NB4 (cell line): Measurements from ENCODE around the gene ZNF423.

Experiments
- DNase-seq: peaks from one replicate; pipeline ENCODE4 v3.0.0; 2010; ENCODE audit warnings: low read depth
- H3K4me3 ChIP-seq: one replicate; pipeline ENCODE4 v1.5.1; 2011; ENCODE audit warnings: mild to moderate bottlenecking, low read depth, low read length, moderate library complexity
- CTCF ChIP-seq: IDR thresholded peaks from one replicate; pipeline ENCODE4 v1.5.1; 2012; ENCODE audit warnings: low read depth, low read length
- MAX ChIP-seq: IDR thresholded peaks from 2 replicates; pipeline ENCODE4 v1.6.1; 2011; ENCODE audit warnings: low read depth, low read length
- MYC ChIP-seq: IDR thresholded peaks from 2 replicates; pipeline ENCODE4 v1.6.1; 2011; ENCODE audit warnings: low read depth, low read length
- POLR2A ChIP-seq: IDR thresholded peaks from 2 replicates; pipeline ENCODE4 v1.6.1; 2011; ENCODE audit warnings: mild to moderate bottlenecking; ENCODE audit not compliant: insufficient read length; ENCODE audit errors: extremely low read depth

Gene ZNF423

GRCh38 chr16:49625311-49626065, 230.4 kb downstream of the ZNF423 start:
- TF ChIP-seq CTCF (no peak), POLR2A (no peak), MAX (no peak), MYC (no peak)
- no peak for DNase-seq
- no peak overlapping the region for H3K4me3 ChIP-seq

GRCh38 chr16:49623501-49624266, 232.2 kb downstream of the ZNF423 start:
- no peak overlapping the region for H3K4me3 ChIP-seq
- DNase-seq: no peak
- TF ChIP-seq POLR2A (no peak), MAX (no peak), MYC (no peak)

GRCh38 chr16:49622421-49623402, 233.2 kb downstream of the ZNF423 start:
- DNase-seq: peak; percentile 54
- TF ChIP-seq MYC (no peak), CTCF (no peak), MAX (no peak)
- H3K4me3 ChIP-seq: no peak overlapping the region

- H3K4me3 ChIP-seq: no peak overlapping the region
- DNase-seq: no peak
- TF ChIP-seq POLR2A (no peak), MAX (no peak), CTCF (no peak), MYC (no peak)
These were observed 233.9 kb downstream of the ZNF423 start for GRCh38 chr16:49622084-49622390.

- no peak for TF ChIP-seq CTCF
- H3K4me3 ChIP-seq: no peak overlapping the region
- DNase-seq: peak; percentile 68
These were observed 234.4 kb downstream of the ZNF423 start for GRCh38 chr16:49621241-49622083.
